ENCODE data around the gene CD200R1. TPM values are rescaled to one million over a fixed set of nuclear protein-coding genes. Genes with fewer than 3 reads are reported as not detected.

CD200R1 gene
- total and polyA plus RNA-seq, 9 of the 15 experiments (the other 6 are each of a cell fraction or from before 2014, with no cell fraction given): 0.04 to 0.23 (median 0.09) TPM; not detected in 5

DNA sequence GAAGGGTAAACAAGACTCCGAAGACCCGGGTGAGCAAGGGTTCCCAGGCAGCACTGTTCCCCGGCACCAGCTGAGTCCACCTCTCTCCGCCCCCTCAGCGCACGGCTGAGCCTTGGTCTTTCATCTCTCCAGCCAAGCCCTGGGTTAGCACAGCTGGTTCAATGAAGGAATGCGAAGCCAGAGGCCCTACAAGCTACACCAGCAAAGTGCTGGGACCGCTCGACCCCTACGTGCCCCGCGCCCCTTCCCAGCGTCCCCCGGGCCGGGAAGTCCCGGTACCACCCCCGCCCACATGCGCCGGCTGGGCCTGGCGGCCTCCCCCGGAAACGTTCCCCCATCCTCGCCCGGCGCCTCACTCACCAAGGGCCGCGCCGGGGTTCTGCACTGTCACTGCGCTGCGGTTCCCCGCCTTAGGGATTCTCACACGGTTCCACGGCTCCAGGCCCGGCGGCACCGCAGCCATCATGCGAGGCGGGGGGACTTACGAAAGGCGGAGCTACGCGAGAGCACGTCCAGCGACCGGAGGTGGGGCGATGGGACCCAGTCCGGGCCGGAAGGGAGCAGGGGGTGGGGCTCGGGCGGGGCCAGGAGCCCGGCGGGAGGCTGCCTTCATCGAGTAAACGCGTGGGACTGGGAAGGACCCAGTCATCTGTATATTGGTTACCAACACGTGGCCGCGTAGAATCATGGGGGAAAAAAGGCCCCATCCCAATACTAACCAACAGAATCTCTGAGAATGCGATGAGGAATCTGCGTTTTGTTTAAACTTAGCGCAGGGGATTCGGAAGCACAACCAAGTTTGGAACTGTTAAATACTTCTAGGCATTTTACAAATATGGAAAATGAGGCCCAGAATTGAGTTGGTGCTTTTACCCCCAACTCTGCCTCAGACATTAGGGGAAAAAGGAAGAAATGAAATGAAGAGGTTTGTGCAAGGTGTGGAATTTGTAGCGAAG, 44.6 kb upstream of the CD200R1 start (continued):
- TF ChIP-seq, protein P1, sequence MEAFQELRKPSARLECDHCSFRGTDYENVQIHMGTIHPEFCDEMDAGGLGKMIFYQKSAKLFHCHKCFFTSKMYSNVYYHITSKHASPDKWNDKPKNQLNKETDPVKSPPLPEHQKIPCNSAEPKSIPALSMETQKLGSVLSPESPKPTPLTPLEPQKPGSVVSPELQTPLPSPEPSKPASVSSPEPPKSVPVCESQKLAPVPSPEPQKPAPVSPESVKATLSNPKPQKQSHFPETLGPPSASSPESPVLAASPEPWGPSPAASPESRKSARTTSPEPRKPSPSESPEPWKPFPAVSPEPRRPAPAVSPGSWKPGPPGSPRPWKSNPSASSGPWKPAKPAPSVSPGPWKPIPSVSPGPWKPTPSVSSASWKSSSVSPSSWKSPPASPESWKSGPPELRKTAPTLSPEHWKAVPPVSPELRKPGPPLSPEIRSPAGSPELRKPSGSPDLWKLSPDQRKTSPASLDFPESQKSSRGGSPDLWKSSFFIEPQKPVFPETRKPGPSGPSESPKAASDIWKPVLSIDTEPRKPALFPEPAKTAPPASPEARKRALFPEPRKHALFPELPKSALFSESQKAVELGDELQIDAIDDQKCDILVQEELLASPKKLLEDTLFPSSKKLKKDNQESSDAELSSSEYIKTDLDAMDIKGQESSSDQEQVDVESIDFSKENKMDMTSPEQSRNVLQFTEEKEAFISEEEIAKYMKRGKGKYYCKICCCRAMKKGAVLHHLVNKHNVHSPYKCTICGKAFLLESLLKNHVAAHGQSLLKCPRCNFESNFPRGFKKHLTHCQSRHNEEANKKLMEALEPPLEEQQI (IDR thresholded peaks at IDR 0.05): no peak
- no peak for TF ChIP-seq SMARCA5 (IDR thresholded peaks at IDR 0.05)
- TF ChIP-seq, protein P2, sequence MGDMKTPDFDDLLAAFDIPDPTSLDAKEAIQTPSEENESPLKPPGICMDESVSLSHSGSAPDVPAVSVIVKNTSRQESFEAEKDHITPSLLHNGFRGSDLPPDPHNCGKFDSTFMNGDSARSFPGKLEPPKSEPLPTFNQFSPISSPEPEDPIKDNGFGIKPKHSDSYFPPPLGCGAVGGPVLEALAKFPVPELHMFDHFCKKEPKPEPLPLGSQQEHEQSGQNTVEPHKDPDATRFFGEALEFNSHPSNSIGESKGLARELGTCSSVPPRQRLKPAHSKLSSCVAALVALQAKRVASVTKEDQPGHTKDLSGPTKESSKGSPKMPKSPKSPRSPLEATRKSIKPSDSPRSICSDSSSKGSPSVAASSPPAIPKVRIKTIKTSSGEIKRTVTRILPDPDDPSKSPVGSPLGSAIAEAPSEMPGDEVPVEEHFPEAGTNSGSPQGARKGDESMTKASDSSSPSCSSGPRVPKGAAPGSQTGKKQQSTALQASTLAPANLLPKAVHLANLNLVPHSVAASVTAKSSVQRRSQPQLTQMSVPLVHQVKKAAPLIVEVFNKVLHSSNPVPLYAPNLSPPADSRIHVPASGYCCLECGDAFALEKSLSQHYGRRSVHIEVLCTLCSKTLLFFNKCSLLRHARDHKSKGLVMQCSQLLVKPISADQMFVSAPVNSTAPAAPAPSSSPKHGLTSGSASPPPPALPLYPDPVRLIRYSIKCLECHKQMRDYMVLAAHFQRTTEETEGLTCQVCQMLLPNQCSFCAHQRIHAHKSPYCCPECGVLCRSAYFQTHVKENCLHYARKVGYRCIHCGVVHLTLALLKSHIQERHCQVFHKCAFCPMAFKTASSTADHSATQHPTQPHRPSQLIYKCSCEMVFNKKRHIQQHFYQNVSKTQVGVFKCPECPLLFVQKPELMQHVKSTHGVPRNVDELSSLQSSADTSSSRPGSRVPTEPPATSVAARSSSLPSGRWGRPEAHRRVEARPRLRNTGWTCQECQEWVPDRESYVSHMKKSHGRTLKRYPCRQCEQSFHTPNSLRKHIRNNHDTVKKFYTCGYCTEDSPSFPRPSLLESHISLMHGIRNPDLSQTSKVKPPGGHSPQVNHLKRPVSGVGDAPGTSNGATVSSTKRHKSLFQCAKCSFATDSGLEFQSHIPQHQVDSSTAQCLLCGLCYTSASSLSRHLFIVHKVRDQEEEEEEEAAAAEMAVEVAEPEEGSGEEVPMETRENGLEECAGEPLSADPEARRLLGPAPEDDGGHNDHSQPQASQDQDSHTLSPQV (IDR thresholded peaks at IDR 0.05): peak; percentile 92
- TF ChIP-seq PHB (CRISPR knock-in tag; IDR thresholded peaks at IDR 0.05): no peak
- peak; percentile 70; the same call in 1 of the 2 replicates for TF ChIP-seq SIN3B (IDR thresholded peaks at IDR 0.05; ENCODE audit: low read depth)
- no peak for TF ChIP-seq FUS (optimal IDR thresholded peaks at IDR 0.05; ENCODE audit: low read depth, low read length)
- peak; percentile 42 for TF ChIP-seq POLR2B (IDR thresholded peaks at IDR 0.05; ENCODE audit: low read depth, partially characterized antibody)
- peak in 1 of 2 experiments; percentile 54; a peak in 1 of 4 replicates for TF ChIP-seq SIN3A (IDR thresholded peaks at IDR 0.05; ENCODE audit: borderline replicate concordance in 2 of 2, control insufficient read depth in 1 of 2, low read depth in 2 of 2, low read length in 2 of 2)
- TF ChIP-seq NR3C1 (CRISPR knock-in tag; IDR thresholded peaks at IDR 0.05): peak; percentile 73; the same call in 1 of the 2 replicates
- TF ChIP-seq YBX1 (IDR thresholded peaks at IDR 0.05): no peak
- no peak for TF ChIP-seq KDM5B (IDR thresholded peaks at IDR 0.05; ENCODE audit: insufficient replicate concordance, low read depth, low read length)
- TF ChIP-seq ZNF77 (CRISPR knock-in tag; IDR thresholded peaks at IDR 0.05): no peak
- TF ChIP-seq ZNF174 (CRISPR knock-in tag; IDR thresholded peaks at IDR 0.05): no peak
- TF ChIP-seq, protein P3, sequence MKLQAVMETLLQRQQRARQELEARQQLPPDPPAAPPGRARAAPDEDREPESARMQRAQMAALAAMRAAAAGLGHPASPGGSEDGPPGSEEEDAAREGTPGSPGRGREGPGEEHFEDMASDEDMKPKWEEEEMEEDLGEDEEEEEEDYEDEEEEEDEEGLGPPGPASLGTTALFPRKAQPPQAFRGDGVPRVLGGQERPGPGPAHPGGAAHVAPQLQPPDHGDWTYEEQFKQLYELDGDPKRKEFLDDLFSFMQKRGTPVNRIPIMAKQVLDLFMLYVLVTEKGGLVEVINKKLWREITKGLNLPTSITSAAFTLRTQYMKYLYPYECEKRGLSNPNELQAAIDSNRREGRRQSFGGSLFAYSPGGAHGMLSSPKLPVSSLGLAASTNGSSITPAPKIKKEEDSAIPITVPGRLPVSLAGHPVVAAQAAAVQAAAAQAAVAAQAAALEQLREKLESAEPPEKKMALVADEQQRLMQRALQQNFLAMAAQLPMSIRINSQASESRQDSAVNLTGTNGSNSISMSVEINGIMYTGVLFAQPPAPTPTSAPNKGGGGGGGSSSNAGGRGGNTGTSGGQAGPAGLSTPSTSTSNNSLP (IDR thresholded peaks at IDR 0.05; ENCODE audit: borderline replicate concordance, low read depth, low read length): no peak
- TF ChIP-seq RFX1 (IDR thresholded peaks at IDR 0.05): no peak
- no peak for TF ChIP-seq ZC3H8 (IDR thresholded peaks at IDR 0.05)
- TF ChIP-seq KDM1A (IDR thresholded peaks at IDR 0.05): no peak
- no peak for TF ChIP-seq CEBPB (tag; IDR thresholded peaks at IDR 0.05)

All from K562 (cell line).